Measurements from ENCODE around the gene TAF1D. TPM values are rescaled to one million over a fixed set of nuclear protein-coding genes. Genes with fewer than 3 reads are reported as not detected.

Gene TAF1D
- total RNA-seq, 1 experiment from 2014 or later: 272 TPM

DNA sequence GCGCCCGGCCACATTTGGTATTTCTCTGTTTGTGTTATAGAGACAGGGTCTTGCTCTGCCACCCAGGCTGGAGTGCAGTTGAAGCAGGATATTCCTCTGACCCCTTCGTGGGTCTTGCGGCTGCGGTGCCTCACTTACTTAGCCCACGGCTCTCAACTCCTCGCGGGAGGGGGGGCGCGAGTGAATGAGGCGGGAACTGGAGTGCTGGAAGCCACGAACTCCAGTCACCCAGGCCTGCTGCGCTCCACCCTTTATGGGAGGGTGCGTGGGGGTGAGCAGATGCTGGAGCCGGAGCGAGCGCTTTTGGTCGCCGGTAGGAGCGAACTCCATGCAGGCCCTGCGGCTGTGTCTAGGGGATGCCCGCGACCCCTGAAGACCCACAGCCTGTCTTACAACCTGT is 2.0 kb upstream of the TAF1D start:
- Histone ChIP-seq H3K4me1 (ENCODE audit: insufficient read depth, low read length) (no peaks in the 10 kb centered on the region), H4K91ac (ENCODE audit: insufficient read length, low read depth, low read length) (no peak overlapping the region), H2BK20ac (ENCODE audit: low read depth, low read length, poor library complexity, severe bottlenecking) (no peak overlapping the region), H4K5ac (ENCODE audit: insufficient read length, low read depth, low read length) (no peak overlapping the region), H2BK15ac (ENCODE audit: low read depth, low read length) (no peak overlapping the region), H2AK5ac (ENCODE audit: insufficient read length, low read length) (no peak overlapping the region), H3K79me1 (ENCODE audit: insufficient read depth, low read depth, low read length, poor library complexity, severe bottlenecking) (no peaks in the 10 kb centered on the region), H3K23ac (ENCODE audit: insufficient read length, low read depth, low read length) (no peak overlapping the region), H3K9me3 (ENCODE audit: control insufficient read depth, low read depth, low read length) (no peaks in the 10 kb centered on the region), H3K14ac (ENCODE audit: insufficient read depth, low read length) (no peak overlapping the region), H3K23me2 (ENCODE audit: insufficient read length, low read depth, low read length, poor library complexity, severe bottlenecking) (peaks cover 11% of the 10 kb centered on the region), H2AFZ (ENCODE audit: low read length) (no peak overlapping the region), H2BK12ac (ENCODE audit: insufficient read length, low read depth, low read length) (no peak overlapping the region), H4K20me1 (ENCODE audit: control insufficient read depth, insufficient read depth, insufficient read length) (no peaks in the 10 kb centered on the region), H3K4ac (ENCODE audit: low read depth, low read length) (no peak overlapping the region), H3K27me3 (ENCODE audit: insufficient read depth, low read length) (no peaks in the 10 kb centered on the region), H3T11ph (ENCODE audit: low read length) (no peak overlapping the region), H3K27ac (ENCODE audit: insufficient read length, low read depth, low read length) (no peak overlapping the region), H3K56ac (ENCODE audit: insufficient read length, low read depth, low read length) (no peak overlapping the region), H4K8ac (replicated peaks; ENCODE audit: insufficient read length, low read depth, low read length) (no peak overlapping the region), H3K9ac (ENCODE audit: extremely low read depth, insufficient read length, low read length) (no peak overlapping the region), H2BK120ac (ENCODE audit: low read depth, low read length, poor library complexity, severe bottlenecking) (no peak overlapping the region), H3K18ac (ENCODE audit: insufficient read length, low read depth, low read length) (no peak overlapping the region), H3K79me2 (ENCODE audit: insufficient read depth, low read length) (peaks cover 23% of the 10 kb centered on the region; the same call in 1 of the 2 replicates), H3K4me2 (ENCODE audit: insufficient read depth, insufficient read length, low read length) (no peak overlapping the region), H2BK5ac (ENCODE audit: insufficient read length, low read length) (no peak overlapping the region)
- no peak for DNase-seq
- WGBS (ENCODE audit: extremely low coverage, insufficient read length, low lambda C conversion rate): no CpG with 5 or more reads among the region's 23 CpGs
- Mint-ChIP-seq H3K27ac (peak overlapping the region in 1 of 3 experiments; percentile 51; a peak in 1 of 7 replicates), H3K4me3 (peak overlapping the region; percentile 43 to 71; a peak in 3 of 5 replicates), H3K4me1 (peaks cover 17 to 35% of the 10 kb centered on the region in 2 experiments), H3K36me3 (ENCODE audit: insufficient read depth in 1 of 3, low read depth in 3 of 3) (peaks cover 29 to 44% (median 30%) of the 10 kb centered on the region in 3 experiments), H3K27me3 (ENCODE audit: low read depth) (peaks cover 2% of the 10 kb centered on the region; the same call in 1 of the 2 replicates), H3K9me3 (no peaks in the 10 kb centered on the region; a peak in 1 of 5 replicates)
- TF ChIP-seq, protein P1, sequence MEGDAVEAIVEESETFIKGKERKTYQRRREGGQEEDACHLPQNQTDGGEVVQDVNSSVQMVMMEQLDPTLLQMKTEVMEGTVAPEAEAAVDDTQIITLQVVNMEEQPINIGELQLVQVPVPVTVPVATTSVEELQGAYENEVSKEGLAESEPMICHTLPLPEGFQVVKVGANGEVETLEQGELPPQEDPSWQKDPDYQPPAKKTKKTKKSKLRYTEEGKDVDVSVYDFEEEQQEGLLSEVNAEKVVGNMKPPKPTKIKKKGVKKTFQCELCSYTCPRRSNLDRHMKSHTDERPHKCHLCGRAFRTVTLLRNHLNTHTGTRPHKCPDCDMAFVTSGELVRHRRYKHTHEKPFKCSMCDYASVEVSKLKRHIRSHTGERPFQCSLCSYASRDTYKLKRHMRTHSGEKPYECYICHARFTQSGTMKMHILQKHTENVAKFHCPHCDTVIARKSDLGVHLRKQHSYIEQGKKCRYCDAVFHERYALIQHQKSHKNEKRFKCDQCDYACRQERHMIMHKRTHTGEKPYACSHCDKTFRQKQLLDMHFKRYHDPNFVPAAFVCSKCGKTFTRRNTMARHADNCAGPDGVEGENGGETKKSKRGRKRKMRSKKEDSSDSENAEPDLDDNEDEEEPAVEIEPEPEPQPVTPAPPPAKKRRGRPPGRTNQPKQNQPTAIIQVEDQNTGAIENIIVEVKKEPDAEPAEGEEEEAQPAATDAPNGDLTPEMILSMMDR (conservative IDR thresholded peaks at IDR 0.05): no peak
